ENCODE data around the gene SEC14L3. TPM values are rescaled to one million over a fixed set of nuclear protein-coding genes. Genes with fewer than 3 reads are reported as not detected.

SEC14L3 gene
- total RNA-seq, 4 donors from 2014 or later = not detected

- Histone ChIP-seq H3K4me1 (no peaks in the 10 kb centered on the region), H3K4me3 (no peak overlapping the region), H3K36me3 (no peaks in the 10 kb centered on the region), H3K27me3 (peaks cover 0 to 41% (median 0%) of the 10 kb centered on the region in 4 donors), H3K27ac (replicated peaks in 1 of 4) (no peak overlapping the region), H3K9me3 (no peaks in the 10 kb centered on the region)
- no peak for DNase-seq (ENCODE audit: extremely low spot score)
- 48% methylated on average over 6 of the region's 6 CpGs for WGBS
- TF ChIP-seq POLR2A (IDR thresholded peaks at IDR 0.05; ENCODE audit: low read depth) (no peak), POLR2AphosphoS5 (IDR thresholded peaks at IDR 0.05) (no peak), EP300 (IDR thresholded peaks at IDR 0.05) (no peak), CTCF (IDR thresholded peaks at IDR 0.05) (no peak)
- intact Hi-C loops (cut with DNase I) = no loop called here
Observed at GRCh38 chr22:30474683-30475424, 3.0 kb upstream of the SEC14L3 start.

- Histone ChIP-seq H3K27me3 (peaks cover 0 to 47% (median 0%) of the 10 kb centered on the region in 4 donors), H3K4me1 (no peaks in the 10 kb centered on the region), H3K4me3 (no peak overlapping the region), H3K9me3 (no peaks in the 10 kb centered on the region), H3K36me3 (no peaks in the 10 kb centered on the region), H3K27ac (replicated peaks in 1 of 4) (no peak overlapping the region)
- DNase-seq (ENCODE audit: extremely low spot score) = no peak
- TF ChIP-seq EP300 (IDR thresholded peaks at IDR 0.05) = no peak
- no peak for TF ChIP-seq CTCF (IDR thresholded peaks at IDR 0.05)
- no peak for TF ChIP-seq POLR2AphosphoS5 (IDR thresholded peaks at IDR 0.05)
- TF ChIP-seq POLR2A (IDR thresholded peaks at IDR 0.05; ENCODE audit: low read depth) = no peak
- intact Hi-C loops (cut with DNase I) = no loop called here
- 97% methylated on average over 4 of the region's 4 CpGs for WGBS
Observed at GRCh38 chr22:30474121-30474520, 2.3 kb upstream of the SEC14L3 start.

GRCh38 chr22:30472994-30473720 lies 1.3 kb upstream of the SEC14L3 start:
- H3K27ac ChIP-seq (replicated peaks in 1 of 4) = no peak overlapping the region
- H3K4me1 ChIP-seq = no peaks in the 10 kb centered on the region
- no peak for DNase-seq (ENCODE audit: extremely low spot score)
- intact Hi-C loops (cut with DNase I) = no loop called here
- H3K9me3 ChIP-seq = no peaks in the 10 kb centered on the region
- WGBS = 70% methylated on average over 4 of the region's 4 CpGs
- peaks cover 0 to 47% (median 0%) of the 10 kb centered on the region in 4 donors for H3K27me3 ChIP-seq
- no peaks in the 10 kb centered on the region for H3K36me3 ChIP-seq
- TF ChIP-seq EP300 (IDR thresholded peaks at IDR 0.05) (no peak), POLR2A (IDR thresholded peaks at IDR 0.05; ENCODE audit: low read depth) (no peak), CTCF (IDR thresholded peaks at IDR 0.05) (no peak), POLR2AphosphoS5 (IDR thresholded peaks at IDR 0.05) (no peak)
- H3K4me3 ChIP-seq = no peak overlapping the region

- no peak overlapping the region for H3K4me3 ChIP-seq
- 80% methylated on average over 2 of the region's 2 CpGs for WGBS
- H3K4me1 ChIP-seq = no peaks in the 10 kb centered on the region
- H3K27me3 ChIP-seq = peaks cover 0 to 41% (median 0%) of the 10 kb centered on the region in 4 donors
- H3K27ac ChIP-seq (replicated peaks in 1 of 4) = no peak overlapping the region
- DNase-seq (ENCODE audit: extremely low spot score) = no peak
- intact Hi-C loops (cut with DNase I) = no loop called here
- TF ChIP-seq CTCF (IDR thresholded peaks at IDR 0.05) (no peak), POLR2AphosphoS5 (IDR thresholded peaks at IDR 0.05) (no peak), EP300 (IDR thresholded peaks at IDR 0.05) (no peak), POLR2A (IDR thresholded peaks at IDR 0.05; ENCODE audit: low read depth) (no peak)
- no peaks in the 10 kb centered on the region for H3K36me3 ChIP-seq
- H3K9me3 ChIP-seq = no peaks in the 10 kb centered on the region
Observed at GRCh38 chr22:30470655-30471054, 1.2 kb downstream of the SEC14L3 start.
